Neural crest cell (in vitro differentiated cells): Measurements from ENCODE around the gene IL4R. TPM values are rescaled to one million over a fixed set of nuclear protein-coding genes. Genes with fewer than 3 reads are reported as not detected.

Experiments
- DNase-seq: peaks from one replicate; pipeline ENCODE4 v3.0.0; 2021; ENCODE audit warnings: low read depth, mixed read lengths, low spot score
- H3K27ac Mint-ChIP-seq: one replicate; pipeline ENCODE4 v1.8.0; 2021; ENCODE audit warnings: mild to moderate bottlenecking, mixed read lengths; ENCODE audit not compliant: unreplicated experiment
- H3K27me3 Mint-ChIP-seq: 2 replicates; pipeline ENCODE4 v1.8.0; 2021; ENCODE audit warnings: low read depth, mild to moderate bottlenecking, mixed read lengths
- H3K36me3 Mint-ChIP-seq: 2 replicates; pipeline ENCODE4 v1.8.0; 2021; ENCODE audit warnings: low read depth, mild to moderate bottlenecking, mixed read lengths
- H3K4me1 Mint-ChIP-seq: 2 replicates; pipeline ENCODE4 v1.8.0; 2021; ENCODE audit warnings: mixed read lengths
- H3K4me3 Mint-ChIP-seq: one replicate; pipeline ENCODE4 v1.8.0; 2021; ENCODE audit warnings: mild to moderate bottlenecking, mixed read lengths
- H3K9me3 Mint-ChIP-seq: 2 replicates; pipeline ENCODE4 v1.8.0; 2021; ENCODE audit warnings: mixed read lengths
- total RNA-seq: library from RNA; stranded (reverse); gene quantifications from 2 replicates; pipeline ENCODE4 v1.2.1, GENCODE V29; 2021
- TF ChIP-seq, protein P1 (sequence below): fragments of 200-600 bp; sonication (generic); conservative IDR thresholded peaks from 2 replicates; pipeline ENCODE4 v1.5.0; 2021; ENCODE audit warnings: antibody characterized with exemption, mild to moderate bottlenecking

IL4R gene
- total RNA-seq, 1 donor from 2014 or later, result 11.2 TPM

DNA sequence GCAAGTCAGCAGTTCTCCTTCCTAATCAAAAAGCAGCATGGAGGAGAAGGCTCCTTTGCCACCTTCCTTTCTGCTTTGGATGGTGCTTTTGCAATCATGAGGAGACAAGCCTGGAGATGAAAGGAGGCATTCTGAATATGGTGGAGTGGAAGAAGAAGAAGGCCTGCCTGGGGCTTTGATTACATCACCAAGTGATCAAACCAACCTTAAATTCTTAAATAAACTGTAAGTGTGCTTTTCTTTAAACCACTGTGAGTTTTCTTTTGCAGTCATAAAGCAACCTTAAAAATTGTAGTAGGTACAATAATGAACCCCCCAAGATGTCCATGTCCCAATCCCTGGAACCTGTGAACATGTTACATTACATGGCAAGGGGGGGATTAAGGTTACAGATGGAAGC, 56.5 kb downstream of the IL4R start:
- Mint-ChIP-seq H3K36me3 (no peaks in the 10 kb centered on the region), H3K27me3 (no peaks in the 10 kb centered on the region), H3K4me3 (no peak overlapping the region), H3K4me1 (no peaks in the 10 kb centered on the region), H3K9me3 (no peaks in the 10 kb centered on the region), H3K27ac (peak overlapping the region; percentile 15)
- TF ChIP-seq, protein P1, sequence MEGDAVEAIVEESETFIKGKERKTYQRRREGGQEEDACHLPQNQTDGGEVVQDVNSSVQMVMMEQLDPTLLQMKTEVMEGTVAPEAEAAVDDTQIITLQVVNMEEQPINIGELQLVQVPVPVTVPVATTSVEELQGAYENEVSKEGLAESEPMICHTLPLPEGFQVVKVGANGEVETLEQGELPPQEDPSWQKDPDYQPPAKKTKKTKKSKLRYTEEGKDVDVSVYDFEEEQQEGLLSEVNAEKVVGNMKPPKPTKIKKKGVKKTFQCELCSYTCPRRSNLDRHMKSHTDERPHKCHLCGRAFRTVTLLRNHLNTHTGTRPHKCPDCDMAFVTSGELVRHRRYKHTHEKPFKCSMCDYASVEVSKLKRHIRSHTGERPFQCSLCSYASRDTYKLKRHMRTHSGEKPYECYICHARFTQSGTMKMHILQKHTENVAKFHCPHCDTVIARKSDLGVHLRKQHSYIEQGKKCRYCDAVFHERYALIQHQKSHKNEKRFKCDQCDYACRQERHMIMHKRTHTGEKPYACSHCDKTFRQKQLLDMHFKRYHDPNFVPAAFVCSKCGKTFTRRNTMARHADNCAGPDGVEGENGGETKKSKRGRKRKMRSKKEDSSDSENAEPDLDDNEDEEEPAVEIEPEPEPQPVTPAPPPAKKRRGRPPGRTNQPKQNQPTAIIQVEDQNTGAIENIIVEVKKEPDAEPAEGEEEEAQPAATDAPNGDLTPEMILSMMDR, result no peak
- no peak for DNase-seq

DNA sequence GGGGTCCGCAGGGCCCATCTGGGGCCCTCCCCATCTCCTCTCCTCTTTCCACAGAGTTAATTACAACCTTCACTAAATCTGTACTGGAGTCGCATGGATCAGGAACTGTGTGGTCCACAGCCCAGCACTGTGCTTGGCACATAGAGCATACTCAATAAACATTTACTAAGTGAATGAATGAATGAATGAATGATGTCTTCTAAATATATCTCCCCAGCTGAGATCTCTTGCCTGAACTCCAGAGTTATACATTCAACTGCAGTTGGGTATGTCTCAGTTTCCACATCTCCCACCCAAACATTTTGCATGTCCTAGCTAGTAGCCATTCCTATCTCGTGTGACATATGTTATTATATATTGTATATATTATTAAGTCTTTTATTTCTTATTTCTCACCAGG, 59.5 kb downstream of the IL4R start:
- Mint-ChIP-seq H3K27ac (no peak overlapping the region), H3K4me1 (no peaks in the 10 kb centered on the region)
- no peak for DNase-seq

DNA sequence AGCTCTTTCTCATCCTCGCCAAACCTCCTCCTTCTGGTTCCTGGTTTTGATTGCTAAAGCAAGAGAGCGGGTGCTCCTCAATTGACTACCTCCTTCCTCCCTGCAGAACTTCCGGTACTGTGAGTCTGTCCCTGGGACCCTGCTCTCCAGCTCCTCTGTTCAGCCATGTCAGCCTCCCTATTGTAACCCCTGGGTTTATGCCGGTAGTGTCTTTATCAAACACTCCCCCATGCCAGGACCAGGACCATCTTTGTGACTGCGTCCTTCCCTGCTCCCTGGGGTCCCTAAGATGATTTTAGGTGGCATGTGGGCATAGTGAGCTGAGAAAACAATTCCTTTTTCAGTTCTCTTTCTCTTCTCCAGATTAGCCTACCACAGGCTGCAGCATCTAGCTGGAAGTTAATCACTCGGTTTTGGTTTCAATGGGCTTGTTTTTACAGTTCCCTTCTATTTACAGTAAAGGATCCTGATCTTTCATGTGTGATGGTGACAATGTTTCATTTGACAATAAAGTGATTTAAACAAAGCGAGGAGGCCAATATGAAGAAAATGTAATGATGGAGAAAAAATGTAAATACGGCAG, 60.5 kb downstream of the IL4R start:
- H3K27ac Mint-ChIP-seq, result no peak overlapping the region

More for the DNA sequence above, 59.5 kb downstream of the IL4R start:
- H3K9me3 Mint-ChIP-seq, result no peaks in the 10 kb centered on the region
- H3K4me3 Mint-ChIP-seq, result no peak overlapping the region
- no peaks in the 10 kb centered on the region for H3K36me3 Mint-ChIP-seq
- H3K27me3 Mint-ChIP-seq, result no peaks in the 10 kb centered on the region
- TF ChIP-seq, protein P1, result no peak

DNA sequence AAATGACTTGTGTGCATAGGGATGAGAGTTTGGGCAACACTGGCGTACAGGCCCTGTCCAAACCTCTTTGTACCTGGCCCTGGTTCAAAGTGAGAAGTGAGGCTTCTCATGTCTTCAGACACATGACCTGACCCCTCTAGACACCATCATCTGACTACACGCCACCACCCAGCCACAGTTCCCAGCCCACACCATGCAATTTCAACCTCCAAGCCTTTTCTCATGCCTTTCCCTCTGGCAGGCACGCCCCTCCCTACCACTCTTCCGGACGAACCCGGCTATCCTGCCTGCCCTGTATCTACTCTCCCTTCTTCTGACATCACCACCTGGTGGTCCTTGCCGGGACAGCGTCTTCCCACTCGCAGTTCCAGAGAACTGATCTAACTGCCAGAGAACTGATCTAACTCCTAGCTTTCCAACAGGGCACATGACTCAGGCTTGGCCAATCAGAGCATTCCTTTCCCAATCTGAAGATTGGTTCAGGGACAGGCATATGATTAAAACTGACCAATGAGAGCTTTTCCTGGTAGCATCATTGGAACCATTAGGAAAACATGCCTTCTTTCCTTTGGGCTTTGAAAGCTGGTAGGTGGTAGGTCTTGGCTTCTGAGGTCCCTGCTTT, 61.1 kb downstream of the IL4R start:
- Mint-ChIP-seq H3K36me3 (no peaks in the 10 kb centered on the region), H3K4me1 (no peaks in the 10 kb centered on the region), H3K4me3 (no peak overlapping the region), H3K27ac (no peak overlapping the region), H3K27me3 (no peaks in the 10 kb centered on the region), H3K9me3 (no peaks in the 10 kb centered on the region)
- TF ChIP-seq, protein P1, result peak; percentile 68
- DNase-seq, result peak; percentile 68

More for the DNA sequence above, 60.5 kb downstream of the IL4R start:
- Mint-ChIP-seq H3K27me3 (no peaks in the 10 kb centered on the region), H3K4me3 (no peak overlapping the region), H3K9me3 (no peaks in the 10 kb centered on the region), H3K4me1 (no peaks in the 10 kb centered on the region), H3K36me3 (no peaks in the 10 kb centered on the region)
- TF ChIP-seq, protein P1, result no peak
- DNase-seq, result no peak

DNA sequence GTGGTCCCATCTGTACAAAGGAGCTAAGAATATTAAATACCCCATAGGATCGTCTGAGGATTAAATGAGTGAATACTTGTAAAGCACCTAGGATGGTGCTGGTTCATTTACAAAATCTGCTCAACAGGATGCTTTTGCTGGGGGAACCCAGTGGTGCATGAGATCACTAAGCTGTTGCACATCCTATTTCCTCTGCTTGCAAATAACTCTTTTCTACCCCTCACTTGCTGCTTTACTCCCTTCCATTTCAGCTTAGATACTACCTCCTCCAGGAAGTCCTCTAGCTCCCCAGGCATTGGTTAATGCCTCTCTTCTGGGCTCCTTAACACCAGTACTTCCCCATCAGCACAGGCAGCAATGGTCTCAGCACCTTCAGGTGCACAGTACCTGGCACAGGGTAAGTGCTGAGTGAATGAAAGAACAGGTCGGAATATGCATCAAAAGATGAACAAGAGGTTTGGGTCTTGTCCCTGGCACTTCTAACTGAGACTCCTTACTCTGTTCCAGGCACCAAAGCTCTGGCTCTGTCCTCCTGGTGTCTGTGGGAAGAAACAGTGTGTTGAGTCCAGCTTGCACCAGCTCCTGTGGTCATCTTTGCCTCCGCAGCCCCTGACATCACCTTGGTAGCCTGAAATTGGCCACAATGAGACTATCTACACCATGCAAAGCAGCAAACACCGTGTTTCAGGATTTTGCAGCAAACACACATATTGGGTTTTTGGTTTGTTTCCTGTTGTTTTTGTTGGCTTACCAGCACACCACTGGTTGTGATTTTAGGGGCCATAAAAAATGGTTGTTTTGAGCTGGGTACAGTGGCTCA, 64.1 kb downstream of the IL4R start:
- Mint-ChIP-seq H3K9me3 (peaks cover 3% of the 10 kb centered on the region), H3K27ac (no peak overlapping the region), H3K27me3 (peaks cover 4% of the 10 kb centered on the region), H3K4me1 (no peaks in the 10 kb centered on the region), H3K36me3 (no peaks in the 10 kb centered on the region), H3K4me3 (no peak overlapping the region)
- no peak for DNase-seq
- TF ChIP-seq, protein P1, result no peak
